Nucleus accumbens (tissue), 56 donors: Measurements from ENCODE around the gene PRPF40B.
"Not testable (repeated sequence)": the region's sequence is repeated elsewhere in the genome, so short reads cannot be mapped to it uniquely, and the experiment has no call there.

Experiments
- DNase-seq, 56 donors: peaks; one replicate each; lab custom pipeline; 2025; lab: John Stamatoyannopoulos, UW

Gene PRPF40B

DNA sequence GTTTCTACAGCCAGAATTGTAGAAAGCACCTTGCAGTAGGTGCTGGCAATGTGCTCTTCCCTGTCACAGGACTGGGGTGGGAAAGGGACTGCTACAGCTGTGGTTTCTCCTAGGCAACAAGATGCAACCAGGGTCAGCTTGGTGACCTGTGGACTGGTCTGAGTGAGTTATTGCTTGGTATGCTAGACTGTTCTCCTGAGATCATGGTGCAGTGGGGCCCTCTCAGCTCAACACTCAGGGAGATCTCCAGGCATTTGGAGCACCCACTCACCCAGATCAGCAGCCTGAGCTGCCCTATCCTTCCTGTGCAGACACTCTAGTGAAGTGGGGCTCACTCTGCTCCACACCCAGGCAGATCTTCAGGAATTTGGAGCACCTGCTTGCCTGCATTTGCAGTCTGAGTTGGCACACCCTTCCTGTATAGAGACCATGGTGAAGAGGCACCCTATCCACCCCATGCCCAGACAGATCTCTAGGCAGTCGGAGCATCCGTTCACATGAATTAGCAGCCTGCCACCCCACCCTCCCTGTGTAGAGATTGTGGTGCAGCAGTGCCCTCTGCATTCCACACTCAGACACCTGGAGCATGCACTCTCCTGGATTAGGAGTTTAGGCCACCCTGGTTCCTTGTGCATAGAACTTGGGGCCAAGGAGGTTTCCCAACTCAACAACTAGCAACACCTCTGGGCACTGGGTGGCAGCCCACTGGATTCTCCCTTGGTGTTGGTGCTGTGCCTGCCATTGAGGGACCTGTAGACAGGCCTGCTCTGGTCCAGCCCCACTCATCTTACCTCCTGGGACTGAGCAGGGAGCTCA lies 14.1 kb upstream of the PRPF40B start:
- DNase-seq = no peak

DNA sequence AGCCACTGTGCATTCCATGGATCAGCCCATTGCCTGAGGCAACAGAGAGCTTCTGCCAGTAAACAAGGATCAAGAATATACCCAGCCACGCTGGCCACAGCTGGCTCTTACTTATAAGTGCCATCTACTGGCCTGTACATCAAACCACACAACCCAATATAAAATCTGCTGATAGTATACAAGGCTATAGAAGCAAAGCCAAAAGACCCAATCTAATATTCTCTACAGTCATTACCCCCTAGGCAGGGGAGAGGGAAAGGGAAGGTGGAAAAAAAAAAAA lies 13.5 kb upstream of the PRPF40B start:
- no peak for DNase-seq

GRCh38 chr12:49610785-49611184 lies 12.6 kb upstream of the PRPF40B start:
- DNase-seq = not testable (repeated sequence)

DNA sequence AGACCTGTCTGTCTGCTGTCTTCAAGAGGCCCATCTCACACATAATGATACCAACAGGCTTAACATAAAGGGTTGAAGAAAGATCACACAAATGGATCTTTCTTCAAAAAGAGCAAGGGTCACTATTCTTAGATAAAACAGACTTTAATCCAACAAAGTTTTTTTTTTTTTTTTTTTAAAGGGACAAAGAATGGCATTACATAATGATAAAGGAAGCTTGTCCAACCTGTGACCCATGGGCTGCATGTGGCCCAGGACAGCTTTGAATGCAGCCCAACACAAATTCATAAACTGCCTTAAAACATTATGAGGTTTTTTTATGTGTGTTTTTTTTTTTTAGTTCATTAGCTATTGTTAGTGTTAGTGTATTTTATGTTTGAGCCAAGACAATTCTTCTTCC lies 11.2 kb upstream of the PRPF40B start:
- no peak for DNase-seq

GRCh38 chr12:49615725-49616124 lies 7.6 kb upstream of the PRPF40B start:
- no peak for DNase-seq

DNA sequence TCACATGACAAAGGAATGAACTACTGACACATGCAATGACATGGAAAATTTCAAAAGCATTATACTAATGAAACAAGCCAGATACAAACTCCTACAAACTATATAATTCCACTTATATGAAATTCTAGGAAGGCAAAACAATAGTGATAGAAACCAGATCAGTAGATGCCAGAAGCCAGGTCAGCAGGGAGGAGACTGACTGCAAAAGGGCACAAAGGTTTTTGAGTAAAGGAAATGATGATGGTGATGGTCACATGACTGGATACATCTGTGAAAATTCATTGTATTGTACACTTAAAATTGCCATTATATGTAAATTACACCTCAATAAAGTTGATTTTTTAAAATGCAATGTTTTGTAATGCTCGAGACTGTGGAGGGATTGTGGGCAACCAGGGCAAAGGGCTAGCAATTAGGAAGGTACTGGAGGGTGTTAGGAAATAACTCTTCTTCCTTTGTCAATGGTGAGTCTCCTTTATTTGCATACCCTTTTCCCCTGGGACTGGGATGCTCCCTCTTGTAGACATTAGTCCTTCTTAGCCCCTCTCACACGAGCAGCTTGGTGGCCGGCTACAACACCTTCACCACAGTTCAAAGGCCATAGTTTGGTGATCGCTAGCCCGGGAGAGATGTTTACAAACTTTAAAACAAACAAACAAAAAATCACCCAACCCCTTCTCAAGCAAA lies 6.7 kb upstream of the PRPF40B start:
- no peak for DNase-seq

- DNase-seq = no peak
These were observed 4.8 kb upstream of the PRPF40B start for GRCh38 chr12:49618576-49618975.

GRCh38 chr12:49619286-49619685 lies 4.1 kb upstream of the PRPF40B start:
- no peak for DNase-seq

DNA sequence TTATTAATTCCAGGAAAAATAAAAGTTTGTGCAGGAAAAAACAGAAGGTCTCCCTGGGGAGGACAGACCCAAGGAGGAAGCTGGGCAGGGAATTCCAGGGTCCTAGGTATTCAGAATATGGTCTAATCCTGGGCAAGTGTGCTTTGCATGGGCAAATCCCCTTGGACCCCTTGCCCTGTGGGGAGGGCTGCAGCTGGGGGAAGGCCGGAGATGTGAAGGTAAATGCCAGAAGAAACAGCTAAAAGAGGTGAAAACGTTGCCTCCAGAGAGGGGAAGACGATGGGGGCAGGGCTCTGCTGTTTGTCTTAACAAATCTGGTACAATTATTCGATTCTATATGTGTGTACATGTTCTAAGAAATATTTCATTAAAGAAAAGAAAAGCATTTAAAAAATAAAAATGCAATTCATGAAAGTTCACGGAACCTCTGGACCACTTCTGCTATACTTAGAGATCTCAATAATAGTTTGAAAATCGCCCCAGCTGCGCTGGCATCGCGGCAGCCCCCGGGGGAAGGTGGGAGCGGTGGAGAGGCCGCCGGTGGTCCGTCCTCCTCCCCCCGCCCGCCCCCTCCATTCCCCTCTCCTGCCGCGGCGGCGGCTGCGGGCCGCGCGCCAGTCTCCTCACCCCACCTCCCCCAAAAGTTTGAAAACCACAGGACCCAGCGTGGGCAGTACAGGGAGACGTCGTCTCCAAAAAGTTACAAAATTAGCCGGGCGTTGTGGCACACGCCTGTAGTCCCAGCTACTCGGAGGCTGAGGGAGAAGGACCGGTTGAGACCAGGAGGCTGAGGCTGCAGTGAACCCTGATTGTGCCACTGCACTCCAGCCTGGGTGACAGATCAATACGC lies 1.5 kb upstream of the PRPF40B start:
- DNase-seq = no peak

DNA sequence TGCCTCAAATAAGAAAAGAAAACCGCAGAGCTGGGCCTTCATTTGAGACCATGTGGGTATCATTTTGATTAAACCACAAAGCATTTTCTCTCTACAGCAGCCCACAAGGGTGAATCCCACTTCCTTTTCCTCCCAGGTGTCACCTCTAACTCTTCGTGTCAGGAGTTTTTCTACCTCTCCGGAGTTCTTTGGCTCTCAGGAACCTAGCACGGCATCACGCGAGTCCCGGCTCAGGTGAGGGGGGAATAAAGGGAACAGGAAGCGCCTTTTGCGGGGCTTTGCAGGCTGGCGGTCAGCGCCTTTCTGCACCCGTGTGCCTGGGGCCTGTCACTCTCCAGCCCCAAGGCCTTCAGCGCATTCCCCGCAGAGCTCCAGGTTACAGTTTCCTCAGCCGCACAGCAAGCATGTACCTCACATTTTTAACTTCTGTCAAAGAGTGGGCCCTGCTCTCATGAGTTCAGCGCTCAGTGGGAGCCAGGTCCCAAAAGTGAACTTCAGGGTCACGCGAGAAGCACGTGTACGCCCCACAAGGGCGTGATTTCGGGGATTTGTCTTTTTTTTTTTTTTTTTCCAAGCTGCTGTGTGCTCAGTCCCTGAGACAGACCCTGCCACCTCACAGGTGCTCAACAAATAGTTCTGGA lies 740 bp upstream of the PRPF40B start:
- peak in 2 of 56 donors; percentile 53 to 56 for DNase-seq

DNA sequence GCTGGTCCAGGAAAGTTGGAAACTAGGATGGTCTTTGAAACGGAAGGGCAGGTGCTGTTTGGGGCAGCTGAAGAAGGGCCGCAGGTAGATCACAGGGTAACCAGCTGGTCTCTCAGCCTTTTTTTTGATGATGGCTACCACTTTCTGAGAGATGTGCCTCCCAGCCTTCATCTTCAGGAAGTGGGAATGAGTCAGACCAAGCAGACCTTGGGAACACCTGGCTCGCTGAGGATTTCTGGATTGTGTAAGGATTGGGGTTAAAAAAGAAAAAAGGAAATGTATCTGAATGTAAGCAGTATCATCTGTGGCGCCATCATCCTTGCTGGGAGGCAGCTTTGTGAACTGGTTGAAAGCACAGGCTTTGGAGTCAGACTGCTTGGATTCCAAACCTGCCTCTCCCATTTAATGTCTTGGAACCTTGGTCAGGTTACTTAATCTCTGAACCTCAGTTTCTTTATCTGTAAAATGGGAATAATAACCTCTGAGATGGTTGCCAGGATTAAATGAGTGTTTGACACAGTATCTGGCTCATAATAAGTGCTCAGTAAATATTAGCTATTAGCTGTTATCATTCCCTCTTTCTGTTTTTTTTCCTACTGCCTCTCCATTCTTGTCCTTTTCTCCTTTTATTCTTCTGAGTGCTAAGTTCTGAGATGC lies 1.7 kb downstream of the PRPF40B start:
- DNase-seq = no peak

DNA sequence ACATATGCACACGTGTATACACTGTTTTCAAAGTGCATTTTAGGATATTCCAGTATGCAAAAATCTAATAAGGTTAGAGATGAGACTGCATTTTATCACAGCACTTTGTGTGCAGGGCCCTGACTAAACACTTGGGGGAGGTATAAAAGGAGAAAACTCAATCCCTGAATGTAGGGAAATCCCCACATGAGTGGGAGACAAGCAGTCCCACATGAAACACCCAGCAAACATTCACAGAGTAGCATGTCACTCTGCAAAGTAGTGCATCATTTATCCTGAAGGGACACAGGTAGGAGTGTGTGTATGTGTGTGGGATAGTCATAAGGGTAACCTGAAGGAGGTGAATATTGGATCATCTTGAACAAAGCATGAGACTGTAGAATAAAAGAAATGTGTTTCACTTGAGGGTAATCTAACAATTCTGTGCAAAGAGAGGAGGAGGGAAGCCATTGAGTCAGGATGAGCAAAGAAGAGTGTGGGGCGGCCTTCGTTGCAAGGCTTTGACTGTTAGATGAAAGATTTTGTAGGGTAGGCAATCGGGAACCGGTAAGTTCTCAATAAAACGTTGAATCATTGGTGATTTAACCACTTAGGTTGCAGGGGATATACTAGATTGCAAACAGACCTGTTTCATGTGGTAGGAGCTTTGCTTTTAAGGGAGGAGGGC lies 2.9 kb downstream of the PRPF40B start:
- peak in 13 of 56 donors; percentile 12 to 77 (median 53) for DNase-seq

DNA sequence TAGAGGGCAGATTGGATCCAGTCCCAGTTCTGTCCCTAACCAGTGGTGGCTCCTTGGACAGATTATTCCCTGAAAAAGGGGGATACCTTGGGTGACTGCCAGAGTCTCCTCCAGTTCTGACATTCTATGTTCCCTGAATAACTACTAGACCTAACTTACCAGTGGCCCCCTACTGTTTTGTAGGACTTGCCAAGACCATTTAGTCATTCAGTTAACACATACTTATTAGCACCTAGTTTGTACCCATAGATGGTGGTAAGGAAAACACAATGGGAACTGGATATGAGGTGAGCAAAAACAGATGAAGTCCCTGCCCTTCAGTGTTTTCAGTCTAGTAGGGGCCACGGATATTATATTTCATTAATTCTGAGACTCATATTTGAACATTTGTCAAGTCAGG lies 3.5 kb downstream of the PRPF40B start:
- no peak for DNase-seq

DNA sequence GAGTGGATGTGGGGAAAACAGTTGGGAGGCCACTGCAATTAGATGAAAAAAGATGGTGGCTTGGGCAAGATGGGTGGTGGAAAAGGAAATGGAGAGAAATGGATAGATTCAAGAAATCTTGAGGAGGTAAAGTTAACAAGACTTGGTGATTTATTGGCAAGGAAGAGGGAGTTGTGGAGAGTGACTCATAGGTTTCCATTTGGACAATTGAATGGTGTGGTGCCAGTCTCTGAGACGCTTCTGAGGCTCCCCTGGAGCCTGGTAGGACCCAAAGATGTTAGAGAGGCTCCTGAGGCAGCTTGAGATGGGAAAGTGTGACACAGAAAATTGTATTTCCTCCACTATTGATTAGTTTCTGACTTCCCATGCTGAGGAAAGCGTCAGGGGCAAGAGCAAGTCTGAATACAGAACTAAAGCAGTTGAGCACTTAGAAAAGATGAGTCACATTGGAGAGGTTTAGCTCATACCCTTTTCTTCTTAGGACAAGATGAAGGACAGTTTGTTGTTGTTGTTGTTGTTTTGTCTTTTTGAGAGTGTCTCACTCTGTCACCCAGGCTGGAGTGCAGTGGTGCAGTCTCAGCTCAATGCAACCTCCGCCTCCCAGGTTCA lies 4.5 kb downstream of the PRPF40B start:
- no peak for DNase-seq

- DNase-seq = no peak
These were observed 8.1 kb downstream of the PRPF40B start for GRCh38 chr12:49631336-49631907.

DNA sequence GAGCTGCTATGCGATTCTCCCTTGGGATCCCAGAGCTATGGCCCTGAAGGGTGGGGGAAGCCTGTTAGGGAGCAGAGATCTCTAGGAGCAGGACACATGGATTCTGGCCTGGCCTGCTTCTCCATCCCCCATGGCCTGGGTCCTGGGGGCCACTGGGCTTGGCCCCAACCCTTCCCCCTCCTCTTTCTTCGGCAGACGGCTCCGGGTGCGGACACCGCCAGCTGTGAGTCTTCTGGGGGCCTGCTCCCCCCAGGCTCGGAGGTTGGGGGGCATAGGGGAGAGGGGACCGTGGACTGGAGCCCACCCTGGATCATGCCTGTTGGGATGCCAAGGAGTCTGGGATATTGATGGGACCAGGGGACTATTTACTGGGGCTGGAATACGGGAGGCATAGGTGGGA lies 9.0 kb downstream of the PRPF40B start:
- DNase-seq = no peak

GRCh38 chr12:49632986-49633702 lies 9.8 kb downstream of the PRPF40B start:
- no peak for DNase-seq

DNA sequence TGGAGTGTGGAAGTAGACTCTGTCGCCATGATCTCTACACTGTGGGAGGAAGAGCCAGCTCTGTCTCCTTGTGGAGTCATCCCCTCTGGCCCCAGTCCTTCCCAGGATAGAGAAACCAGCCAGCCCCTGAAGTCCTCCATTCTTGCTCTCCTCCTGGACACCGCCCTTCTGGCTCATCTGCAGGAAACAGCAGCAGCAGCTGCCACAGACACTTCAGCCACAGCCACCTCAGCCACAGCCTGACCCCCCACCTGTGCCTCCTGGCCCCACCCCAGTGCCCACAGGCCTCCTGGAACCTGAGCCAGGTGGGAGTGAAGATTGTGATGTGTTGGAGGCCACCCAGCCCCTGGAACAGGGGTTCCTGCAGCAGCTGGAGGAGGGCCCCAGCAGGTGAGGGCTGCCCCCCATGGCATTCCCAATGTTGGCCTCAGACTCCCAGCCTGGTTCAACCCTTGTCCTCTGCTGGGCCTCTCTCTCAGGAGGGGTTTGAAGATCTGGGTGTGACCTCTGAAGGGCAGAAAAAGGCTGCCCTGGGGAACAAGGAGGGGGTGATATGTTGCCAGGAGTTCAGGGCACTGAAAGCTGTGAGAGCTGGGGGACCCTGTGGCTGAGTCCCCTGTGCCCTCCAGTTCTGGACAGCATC lies 10.5 kb downstream of the PRPF40B start:
- no peak for DNase-seq
